Measurements from ENCODE around the gene PLIN3.

PLIN3 gene

DNA sequence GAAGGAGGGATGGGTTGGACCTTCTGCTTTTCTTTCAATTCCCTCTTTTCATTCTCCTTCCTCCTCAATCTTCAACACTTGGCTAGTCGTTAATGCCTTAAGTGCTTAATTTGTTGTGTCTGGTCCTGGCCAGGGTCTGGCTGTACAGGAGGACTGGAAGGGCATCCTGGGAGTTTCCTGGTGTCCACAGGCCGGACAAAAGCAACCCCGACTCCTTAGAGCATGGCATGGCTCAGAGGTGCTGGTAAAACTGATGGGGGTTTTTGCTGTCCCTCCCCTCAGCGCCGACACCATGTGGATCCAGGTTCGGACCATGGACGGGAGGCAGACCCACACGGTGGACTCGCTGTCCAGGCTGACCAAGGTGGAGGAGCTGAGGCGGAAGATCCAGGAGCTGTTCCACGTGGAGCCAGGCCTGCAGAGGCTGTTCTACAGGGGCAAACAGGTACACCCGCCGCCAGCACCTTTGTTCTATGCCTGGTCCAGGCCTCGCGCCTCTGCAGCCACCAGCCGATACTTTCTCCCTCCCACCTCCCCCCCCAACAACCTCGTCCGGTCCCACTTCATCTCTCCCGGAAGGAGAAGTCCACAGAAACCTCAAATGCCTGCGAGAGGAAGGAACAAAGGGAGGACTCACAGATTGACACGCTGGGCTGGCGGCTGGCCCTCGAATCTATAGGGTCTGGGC is 43.3 kb upstream of the PLIN3 start (continued):
- peak; percentile 23; the same call in 1 of the 2 replicates for TF ChIP-seq GLIS2 (tag by site-specific recombination; IDR thresholded peaks at IDR 0.05)
- TF ChIP-seq, protein P1, sequence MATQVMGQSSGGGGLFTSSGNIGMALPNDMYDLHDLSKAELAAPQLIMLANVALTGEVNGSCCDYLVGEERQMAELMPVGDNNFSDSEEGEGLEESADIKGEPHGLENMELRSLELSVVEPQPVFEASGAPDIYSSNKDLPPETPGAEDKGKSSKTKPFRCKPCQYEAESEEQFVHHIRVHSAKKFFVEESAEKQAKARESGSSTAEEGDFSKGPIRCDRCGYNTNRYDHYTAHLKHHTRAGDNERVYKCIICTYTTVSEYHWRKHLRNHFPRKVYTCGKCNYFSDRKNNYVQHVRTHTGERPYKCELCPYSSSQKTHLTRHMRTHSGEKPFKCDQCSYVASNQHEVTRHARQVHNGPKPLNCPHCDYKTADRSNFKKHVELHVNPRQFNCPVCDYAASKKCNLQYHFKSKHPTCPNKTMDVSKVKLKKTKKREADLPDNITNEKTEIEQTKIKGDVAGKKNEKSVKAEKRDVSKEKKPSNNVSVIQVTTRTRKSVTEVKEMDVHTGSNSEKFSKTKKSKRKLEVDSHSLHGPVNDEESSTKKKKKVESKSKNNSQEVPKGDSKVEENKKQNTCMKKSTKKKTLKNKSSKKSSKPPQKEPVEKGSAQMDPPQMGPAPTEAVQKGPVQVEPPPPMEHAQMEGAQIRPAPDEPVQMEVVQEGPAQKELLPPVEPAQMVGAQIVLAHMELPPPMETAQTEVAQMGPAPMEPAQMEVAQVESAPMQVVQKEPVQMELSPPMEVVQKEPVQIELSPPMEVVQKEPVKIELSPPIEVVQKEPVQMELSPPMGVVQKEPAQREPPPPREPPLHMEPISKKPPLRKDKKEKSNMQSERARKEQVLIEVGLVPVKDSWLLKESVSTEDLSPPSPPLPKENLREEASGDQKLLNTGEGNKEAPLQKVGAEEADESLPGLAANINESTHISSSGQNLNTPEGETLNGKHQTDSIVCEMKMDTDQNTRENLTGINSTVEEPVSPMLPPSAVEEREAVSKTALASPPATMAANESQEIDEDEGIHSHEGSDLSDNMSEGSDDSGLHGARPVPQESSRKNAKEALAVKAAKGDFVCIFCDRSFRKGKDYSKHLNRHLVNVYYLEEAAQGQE (tag by site-specific recombination; IDR thresholded peaks at IDR 0.05), result peak; percentile 51
- TF ChIP-seq, protein P2, sequence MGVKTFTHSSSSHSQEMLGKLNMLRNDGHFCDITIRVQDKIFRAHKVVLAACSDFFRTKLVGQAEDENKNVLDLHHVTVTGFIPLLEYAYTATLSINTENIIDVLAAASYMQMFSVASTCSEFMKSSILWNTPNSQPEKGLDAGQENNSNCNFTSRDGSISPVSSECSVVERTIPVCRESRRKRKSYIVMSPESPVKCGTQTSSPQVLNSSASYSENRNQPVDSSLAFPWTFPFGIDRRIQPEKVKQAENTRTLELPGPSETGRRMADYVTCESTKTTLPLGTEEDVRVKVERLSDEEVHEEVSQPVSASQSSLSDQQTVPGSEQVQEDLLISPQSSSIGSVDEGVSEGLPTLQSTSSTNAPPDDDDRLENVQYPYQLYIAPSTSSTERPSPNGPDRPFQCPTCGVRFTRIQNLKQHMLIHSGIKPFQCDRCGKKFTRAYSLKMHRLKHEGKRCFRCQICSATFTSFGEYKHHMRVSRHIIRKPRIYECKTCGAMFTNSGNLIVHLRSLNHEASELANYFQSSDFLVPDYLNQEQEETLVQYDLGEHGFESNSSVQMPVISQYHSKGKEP (tag by site-specific recombination; IDR thresholded peaks at IDR 0.05), result no peak
- TF ChIP-seq ZNF341 (tag by site-specific recombination; IDR thresholded peaks at IDR 0.05; ENCODE audit: low read depth), result peak; percentile 99
- no peak for TF ChIP-seq ZNF549 (tag by site-specific recombination; IDR thresholded peaks at IDR 0.05)
- TF ChIP-seq, protein P3, sequence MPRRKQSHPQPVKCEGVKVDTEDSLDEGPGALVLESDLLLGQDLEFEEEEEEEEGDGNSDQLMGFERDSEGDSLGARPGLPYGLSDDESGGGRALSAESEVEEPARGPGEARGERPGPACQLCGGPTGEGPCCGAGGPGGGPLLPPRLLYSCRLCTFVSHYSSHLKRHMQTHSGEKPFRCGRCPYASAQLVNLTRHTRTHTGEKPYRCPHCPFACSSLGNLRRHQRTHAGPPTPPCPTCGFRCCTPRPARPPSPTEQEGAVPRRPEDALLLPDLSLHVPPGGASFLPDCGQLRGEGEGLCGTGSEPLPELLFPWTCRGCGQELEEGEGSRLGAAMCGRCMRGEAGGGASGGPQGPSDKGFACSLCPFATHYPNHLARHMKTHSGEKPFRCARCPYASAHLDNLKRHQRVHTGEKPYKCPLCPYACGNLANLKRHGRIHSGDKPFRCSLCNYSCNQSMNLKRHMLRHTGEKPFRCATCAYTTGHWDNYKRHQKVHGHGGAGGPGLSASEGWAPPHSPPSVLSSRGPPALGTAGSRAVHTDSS (tag by site-specific recombination; IDR thresholded peaks at IDR 0.05), result 0 out of 2 replicates have a peak, but pooled peaks have one; percentile 30
- TF ChIP-seq ZNF707 (tag by site-specific recombination; IDR thresholded peaks at IDR 0.05), result no peak
- no peak for TF ChIP-seq MYNN (tag by site-specific recombination; IDR thresholded peaks at IDR 0.05; ENCODE audit: borderline replicate concordance)
- no peak for TF ChIP-seq ZNF350 (tag by site-specific recombination; IDR thresholded peaks at IDR 0.05)
- TF ChIP-seq ZNF571 (tag by site-specific recombination; IDR thresholded peaks at IDR 0.05), result no peak
- no peak for TF ChIP-seq ZNF555 (tag by site-specific recombination; conservative IDR thresholded peaks at IDR 0.05)
- TF ChIP-seq ZNF366 (tag by site-specific recombination; conservative IDR thresholded peaks at IDR 0.05), result 0 out of 2 replicates have a peak, but pooled peaks have one; percentile 42
- no peak for TF ChIP-seq ZBTB1 (tag by site-specific recombination; IDR thresholded peaks at IDR 0.05)
- TF ChIP-seq ZNF544 (tag by site-specific recombination; IDR thresholded peaks at IDR 0.05), result no peak
- TF ChIP-seq ZNF768 (tag by site-specific recombination; IDR thresholded peaks at IDR 0.05), result no peak
- TF ChIP-seq SALL2 (tag by site-specific recombination; IDR thresholded peaks at IDR 0.05; ENCODE audit: borderline replicate concordance), result no peak
- TF ChIP-seq, protein P4, sequence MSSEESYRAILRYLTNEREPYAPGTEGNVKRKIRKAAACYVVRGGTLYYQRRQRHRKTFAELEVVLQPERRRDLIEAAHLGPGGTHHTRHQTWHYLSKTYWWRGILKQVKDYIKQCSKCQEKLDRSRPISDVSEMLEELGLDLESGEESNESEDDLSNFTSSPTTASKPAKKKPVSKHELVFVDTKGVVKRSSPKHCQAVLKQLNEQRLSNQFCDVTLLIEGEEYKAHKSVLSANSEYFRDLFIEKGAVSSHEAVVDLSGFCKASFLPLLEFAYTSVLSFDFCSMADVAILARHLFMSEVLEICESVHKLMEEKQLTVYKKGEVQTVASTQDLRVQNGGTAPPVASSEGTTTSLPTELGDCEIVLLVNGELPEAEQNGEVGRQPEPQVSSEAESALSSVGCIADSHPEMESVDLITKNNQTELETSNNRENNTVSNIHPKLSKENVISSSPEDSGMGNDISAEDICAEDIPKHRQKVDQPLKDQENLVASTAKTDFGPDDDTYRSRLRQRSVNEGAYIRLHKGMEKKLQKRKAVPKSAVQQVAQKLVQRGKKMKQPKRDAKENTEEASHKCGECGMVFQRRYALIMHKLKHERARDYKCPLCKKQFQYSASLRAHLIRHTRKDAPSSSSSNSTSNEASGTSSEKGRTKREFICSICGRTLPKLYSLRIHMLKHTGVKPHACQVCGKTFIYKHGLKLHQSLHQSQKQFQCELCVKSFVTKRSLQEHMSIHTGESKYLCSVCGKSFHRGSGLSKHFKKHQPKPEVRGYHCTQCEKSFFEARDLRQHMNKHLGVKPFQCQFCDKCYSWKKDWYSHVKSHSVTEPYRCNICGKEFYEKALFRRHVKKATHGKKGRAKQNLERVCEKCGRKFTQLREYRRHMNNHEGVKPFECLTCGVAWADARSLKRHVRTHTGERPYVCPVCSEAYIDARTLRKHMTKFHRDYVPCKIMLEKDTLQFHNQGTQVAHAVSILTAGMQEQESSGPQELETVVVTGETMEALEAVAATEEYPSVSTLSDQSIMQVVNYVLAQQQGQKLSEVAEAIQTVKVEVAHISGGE (tag by site-specific recombination; conservative IDR thresholded peaks at IDR 0.05; ENCODE audit: low read depth), result peak; percentile 23; the same call in 1 of the 2 replicates
- TF ChIP-seq HOXC10 (CRISPR knock-in tag; IDR thresholded peaks at IDR 0.05), result no peak
- no peak for TF ChIP-seq ZBTB20 (tag by site-specific recombination; IDR thresholded peaks at IDR 0.05)
- TF ChIP-seq ZIC2 (tag by site-specific recombination; IDR thresholded peaks at IDR 0.05), result no peak
- TF ChIP-seq EGR2 (tag by site-specific recombination; IDR thresholded peaks at IDR 0.05; ENCODE audit: low read depth), result 0 out of 2 replicates have a peak, but pooled peaks have one; percentile 17
- TF ChIP-seq ZNF791 (tag by site-specific recombination; IDR thresholded peaks at IDR 0.05), result no peak
- peak; percentile 17; the same call in 1 of the 2 replicates for TF ChIP-seq WT1 (tag by site-specific recombination; IDR thresholded peaks at IDR 0.05)
- no peak for TF ChIP-seq ZNF37A (tag by site-specific recombination; IDR thresholded peaks at IDR 0.05)
- no peak for TF ChIP-seq ZNF274 (IDR thresholded peaks at IDR 0.05; ENCODE audit: low read length)
- no peak for TF ChIP-seq ZNF274 (tag by site-specific recombination; IDR thresholded peaks at IDR 0.05; ENCODE audit: borderline replicate concordance)
- TF ChIP-seq, protein P5, sequence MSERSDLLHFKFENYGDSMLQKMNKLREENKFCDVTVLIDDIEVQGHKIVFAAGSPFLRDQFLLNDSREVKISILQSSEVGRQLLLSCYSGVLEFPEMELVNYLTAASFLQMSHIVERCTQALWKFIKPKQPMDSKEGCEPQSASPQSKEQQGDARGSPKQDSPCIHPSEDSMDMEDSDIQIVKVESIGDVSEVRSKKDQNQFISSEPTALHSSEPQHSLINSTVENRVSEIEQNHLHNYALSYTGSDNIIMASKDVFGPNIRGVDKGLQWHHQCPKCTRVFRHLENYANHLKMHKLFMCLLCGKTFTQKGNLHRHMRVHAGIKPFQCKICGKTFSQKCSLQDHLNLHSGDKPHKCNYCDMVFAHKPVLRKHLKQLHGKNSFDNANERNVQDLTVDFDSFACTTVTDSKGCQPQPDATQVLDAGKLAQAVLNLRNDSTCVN (tag by site-specific recombination; optimal IDR thresholded peaks at IDR 0.05), result peak; percentile 18
- TF ChIP-seq ZNF776 (tag by site-specific recombination; IDR thresholded peaks at IDR 0.05; ENCODE audit: borderline replicate concordance), result no peak
